Measurements from ENCODE around the gene DNM3.

DNM3 gene

GRCh38 chr1:171873664-171874063, 32.4 kb downstream of the DNM3 start:
- no peak for DNase-seq

GRCh38 chr1:171877701-171878100, 36.4 kb downstream of the DNM3 start:
- no peak for DNase-seq

DNA sequence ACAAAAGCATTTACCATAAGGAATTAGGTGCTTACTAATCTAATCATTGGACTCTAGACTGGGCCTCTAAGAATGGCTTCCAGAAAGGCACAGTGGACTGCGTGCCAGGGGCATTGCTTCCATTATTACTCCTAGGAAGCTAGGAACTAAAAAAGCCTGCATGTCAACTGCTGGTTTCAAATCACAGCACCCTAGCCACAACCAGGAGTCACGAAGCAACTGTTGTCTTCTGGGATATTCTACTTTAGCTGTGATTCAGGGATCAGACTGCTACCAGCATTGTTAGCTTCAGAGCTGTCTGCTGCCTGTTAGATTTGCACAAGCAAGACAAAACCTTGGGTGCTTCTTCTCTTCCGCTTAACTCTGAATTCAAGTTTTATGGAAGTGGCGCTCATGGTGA, 38.3 kb downstream of the DNM3 start:
- DNase-seq = no peak

DNA sequence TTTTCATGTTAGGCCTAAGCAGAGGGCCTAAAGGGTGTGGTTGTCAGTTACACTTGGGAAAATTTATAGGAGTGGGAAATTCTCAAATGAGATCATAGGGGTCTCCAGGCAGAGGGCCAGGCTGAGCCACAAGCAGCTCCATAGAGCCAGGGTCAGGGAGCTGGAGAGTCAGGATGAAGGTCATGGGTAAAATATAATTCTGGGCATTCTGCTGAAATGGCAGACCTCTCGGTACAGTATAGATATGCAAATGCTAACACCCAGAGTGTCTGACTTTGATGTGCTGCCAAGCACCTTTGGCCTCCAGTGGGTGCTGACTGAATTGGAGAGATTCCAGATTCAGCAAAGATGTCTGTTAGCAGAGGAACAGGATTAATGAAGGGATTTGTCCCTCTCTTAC, 40.1 kb downstream of the DNM3 start:
- no peak for DNase-seq

DNA sequence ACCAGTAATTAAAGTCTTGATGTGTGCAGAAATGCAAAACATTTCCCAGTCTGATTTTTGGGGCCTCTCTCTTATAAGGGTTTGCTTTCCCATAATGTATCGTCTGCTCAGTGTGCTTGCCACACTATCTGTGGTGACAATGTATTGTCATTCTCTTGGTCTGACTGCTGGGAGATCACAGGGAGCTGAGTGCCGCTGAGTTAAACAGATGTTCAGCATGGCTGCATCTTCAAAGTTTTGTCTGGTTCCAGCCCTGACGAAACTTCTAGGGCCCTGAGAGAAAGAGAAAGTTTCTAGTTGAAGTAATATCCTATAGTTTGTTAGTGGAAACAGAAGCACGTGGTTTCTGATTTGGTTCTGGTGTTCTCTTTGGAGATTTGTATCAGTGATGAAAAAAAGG, 42.6 kb downstream of the DNM3 start:
- DNase-seq = no peak

GRCh38 chr1:171884475-171884874, 43.2 kb downstream of the DNM3 start:
- DNase-seq = no peak

GRCh38 chr1:171890131-171890530, 48.8 kb downstream of the DNM3 start:
- no peak for DNase-seq

DNA sequence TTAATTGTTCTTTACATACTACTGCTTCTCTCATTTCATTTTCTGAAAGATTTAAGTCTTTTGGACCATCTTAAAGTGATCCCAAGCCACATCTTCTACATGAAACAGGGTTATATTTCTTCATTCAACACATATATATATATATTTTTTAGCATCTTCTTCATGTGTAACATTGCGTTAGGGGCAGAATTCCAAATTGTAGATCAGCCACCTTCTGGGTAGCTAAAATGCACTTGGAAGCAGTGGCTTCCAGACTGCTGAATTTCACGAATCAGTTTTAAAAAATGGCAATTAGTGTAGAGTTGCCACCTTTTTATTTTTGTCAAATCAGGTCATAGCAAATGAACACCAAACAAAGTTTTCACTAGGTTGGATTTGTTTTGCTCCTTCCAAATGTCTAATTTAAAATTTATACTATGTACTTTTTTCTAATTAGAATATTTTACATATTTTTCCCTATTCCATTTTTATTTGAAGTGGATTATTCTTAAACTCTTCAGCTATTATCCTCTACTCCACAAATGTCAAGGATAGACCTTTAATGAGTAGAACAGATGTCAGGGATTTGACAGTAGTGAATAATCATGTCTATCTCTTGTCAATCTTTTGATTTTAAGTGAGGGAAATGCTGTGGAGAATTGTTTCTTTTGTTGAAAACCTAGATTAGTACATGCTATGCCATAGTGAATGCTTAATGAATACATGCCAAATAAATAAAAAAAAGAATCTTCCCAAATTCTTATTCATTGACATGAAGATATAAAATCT, 55.8 kb downstream of the DNM3 start:
- DNase-seq = no peak

GRCh38 chr1:171898941-171899340, 57.6 kb downstream of the DNM3 start:
- no peak for DNase-seq

DNA sequence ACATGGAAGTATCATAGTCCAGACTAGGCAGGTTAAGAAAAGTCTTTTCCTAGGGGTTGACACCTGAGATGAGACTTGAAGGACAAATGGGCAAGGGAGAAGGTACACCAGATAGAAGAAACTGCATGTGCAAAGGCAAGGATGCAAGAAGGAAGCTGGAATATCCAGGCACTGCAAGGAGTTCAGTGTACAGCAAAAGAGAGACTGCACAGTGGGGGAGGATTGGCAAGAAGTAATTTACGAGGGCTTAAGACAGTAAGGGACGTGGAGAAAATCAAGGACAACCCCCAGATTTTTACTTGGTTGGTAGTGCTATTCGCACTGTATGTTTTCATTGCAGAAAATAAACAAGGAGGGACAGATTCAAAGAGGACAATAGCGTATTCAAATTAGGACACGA, 58.5 kb downstream of the DNM3 start:
- no peak for DNase-seq

- no peak for DNase-seq
Observed at GRCh38 chr1:171901245-171901644, 59.9 kb downstream of the DNM3 start.

GRCh38 chr1:171902527-171902926, 61.2 kb downstream of the DNM3 start:
- no peak for DNase-seq

DNA sequence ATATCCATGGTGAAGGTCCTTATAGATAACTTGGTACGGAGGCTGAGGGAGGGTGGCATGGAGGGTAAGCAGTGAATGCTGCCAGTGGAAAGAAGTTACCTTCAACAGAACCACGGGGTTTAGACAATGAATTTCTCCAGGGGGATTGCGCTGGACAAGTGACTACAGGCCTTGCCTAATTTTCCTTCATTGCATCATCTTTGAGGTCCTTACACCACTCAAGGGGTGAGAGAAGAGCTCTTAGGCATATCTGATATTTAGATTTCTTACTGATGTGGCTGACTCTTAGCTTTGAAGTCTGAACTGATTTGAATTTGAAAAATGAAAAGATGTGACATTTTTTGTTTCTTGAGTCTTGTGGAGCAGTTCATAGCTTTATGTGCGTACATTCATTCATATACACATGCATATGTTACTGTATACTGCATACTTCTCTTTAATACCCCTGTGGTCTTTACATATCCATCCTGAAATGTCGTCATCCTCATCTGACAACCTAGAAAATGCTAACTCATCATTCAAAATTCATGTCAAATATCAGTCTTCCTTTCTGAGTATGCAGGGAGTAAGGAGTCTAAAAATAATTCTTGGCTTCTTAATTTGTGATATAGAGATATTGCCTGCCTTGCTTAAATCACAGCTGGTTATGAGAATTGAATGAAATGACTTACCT, 63.6 kb downstream of the DNM3 start:
- no peak for DNase-seq

DNA sequence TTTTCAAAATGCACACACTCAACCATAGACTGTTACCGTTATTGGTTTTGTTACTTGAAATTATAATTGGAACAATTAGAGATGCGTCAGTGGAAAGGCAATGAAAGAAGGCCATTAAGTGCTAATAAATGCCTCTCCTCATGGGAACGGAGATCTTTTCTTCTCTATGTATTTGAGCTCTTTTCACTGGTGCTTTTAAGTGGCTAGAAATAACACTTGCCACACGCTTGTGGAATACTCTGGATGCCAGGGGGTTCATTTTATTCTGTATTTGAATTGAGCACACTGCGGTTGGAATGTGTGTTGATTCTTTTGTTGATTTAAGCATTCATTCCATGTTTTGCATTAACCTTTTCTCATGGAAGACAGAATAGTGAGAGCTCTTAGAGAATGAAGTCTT, 68.4 kb downstream of the DNM3 start:
- DNase-seq = no peak

DNA sequence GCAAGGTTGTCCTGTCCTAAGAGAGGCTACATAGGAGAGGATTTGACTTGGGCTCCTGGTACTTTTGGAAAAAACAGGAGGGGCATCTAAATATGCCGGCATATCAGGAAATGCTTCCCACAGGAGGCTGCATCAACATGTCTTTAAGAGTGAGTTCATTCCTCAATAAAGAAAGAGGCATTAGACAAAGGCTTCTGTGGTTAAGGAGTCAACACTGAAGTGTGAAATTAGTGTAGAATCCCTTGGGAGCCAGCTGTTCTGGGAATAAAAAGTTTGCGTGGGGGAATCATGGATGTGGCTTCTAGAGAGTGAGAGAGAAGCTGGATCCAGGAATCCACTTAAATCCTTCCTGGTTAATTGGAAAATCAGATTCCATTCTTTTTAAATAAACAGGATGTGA, 69.5 kb downstream of the DNM3 start:
- DNase-seq = no peak

- DNase-seq = no peak
Observed at GRCh38 chr1:171911506-171911905, 70.2 kb downstream of the DNM3 start.

- no peak for DNase-seq
Observed at GRCh38 chr1:171912509-171913175, 71.3 kb downstream of the DNM3 start.

DNA sequence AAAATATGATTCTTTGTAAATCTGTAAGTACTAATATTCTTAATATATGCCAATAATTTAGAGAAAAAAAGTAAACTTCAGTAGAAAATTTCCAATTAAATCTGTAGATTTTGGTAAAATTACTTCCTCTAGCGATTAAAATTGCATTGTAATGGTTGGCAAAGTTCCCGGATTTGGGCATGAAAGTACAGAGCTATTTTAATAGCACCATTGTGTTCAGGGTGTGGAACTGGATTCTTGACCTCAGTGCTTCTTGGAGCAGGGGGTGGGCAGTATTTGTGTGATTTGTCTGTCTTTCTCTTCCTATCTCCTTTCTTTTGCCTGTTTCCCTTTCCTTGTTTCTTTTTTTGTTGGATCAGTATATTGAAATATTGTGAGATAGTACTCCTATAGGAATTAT, 72.1 kb downstream of the DNM3 start:
- no peak for DNase-seq

GRCh38 chr1:171916315-171916771, 75.0 kb downstream of the DNM3 start:
- no peak for DNase-seq

DNA sequence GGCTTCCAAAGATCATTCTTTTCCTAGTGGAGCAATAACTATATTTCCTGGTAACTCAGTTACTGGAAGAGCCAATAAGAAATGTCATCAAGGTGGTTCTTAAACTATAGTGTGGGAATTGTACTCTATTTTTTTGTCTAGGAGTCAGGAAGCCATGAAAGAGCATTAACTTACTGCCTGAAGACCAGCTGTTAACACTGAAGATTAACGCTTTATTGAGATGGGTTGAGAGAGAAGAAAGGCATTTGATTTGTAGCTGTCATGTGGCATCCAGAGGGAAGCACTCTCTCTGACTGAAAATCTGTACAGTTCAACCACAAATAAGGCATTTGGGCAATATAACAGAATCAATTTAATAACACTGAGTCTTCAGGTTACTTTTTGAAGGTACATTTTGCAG, 76.0 kb downstream of the DNM3 start:
- no peak for DNase-seq

DNA sequence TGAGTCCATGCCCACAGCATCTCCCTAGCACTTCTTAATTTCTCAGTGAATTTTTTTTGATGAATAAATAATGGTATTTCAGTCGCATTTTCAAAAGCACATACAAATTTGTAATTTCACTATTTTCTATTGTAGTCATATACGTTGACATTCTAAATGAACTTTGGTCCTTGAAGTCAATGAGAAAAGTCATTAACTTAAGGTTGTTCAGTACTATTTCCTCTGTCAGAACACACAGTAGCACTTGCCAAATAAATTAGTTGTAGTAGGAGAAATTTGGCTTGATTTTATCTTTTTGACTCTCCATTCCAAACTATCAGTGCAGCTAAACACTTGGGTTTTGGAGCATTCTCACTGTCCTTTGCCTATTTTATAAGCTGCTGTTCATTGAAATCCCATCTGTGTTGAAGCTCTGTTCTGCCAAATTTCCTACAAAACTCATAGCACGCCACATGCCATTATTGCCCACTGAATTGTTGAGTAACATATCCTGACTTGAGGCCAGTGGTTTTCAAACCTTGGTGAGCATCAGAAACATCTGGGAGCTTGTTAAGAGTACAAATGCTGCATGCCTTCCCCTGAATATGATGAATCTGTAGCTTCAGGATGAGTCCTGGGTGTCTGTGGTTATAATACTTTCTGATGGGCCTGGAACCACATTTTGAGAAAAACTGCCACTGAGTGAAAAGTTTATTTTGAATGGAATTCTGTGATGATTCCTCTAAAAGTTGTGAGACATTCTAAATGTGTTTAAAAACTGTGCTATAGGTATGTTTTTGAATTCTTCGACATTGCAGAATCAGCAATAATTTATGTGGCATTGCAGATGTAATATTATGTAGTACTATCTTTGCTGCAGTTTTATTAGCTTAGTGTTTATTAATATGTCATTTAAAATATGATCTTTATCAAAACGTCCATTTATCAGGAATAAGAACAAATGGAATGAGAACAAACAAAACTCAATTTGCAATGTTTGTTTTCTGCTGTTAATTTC, 78.9 kb downstream of the DNM3 start:
- DNase-seq = no peak

DNA sequence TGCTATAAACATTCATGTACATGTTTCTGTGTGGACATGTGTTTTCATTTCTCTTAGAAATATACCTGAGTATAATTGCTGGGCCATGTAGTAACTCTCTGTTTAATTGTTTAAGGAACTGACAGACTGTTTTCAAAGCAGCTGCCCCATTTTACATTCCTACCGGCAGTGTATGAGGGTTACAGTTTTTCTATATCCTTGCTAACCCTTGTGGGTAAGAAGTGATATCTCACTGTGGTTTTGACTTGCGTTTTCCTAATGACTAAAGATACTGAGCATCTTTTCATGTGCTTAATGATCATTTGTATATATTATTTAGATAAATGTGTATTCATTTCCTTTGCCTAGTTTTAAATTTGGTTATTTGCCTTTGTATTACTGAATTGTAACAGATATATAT, 81.7 kb downstream of the DNM3 start:
- no peak for DNase-seq

GRCh38 chr1:171929121-171929520, 87.8 kb downstream of the DNM3 start:
- no peak for DNase-seq
